Breast epithelium (tissue), 3 donors: ENCODE measurements around the gene DLEC1.

ENCODE experiments used
- CTCF ChIP-seq, 3 donors: fragments of 450-650 bp; IDR thresholded peaks; one replicate each; pipeline ENCODE4 v1.5.1; 2016 to 2017; ENCODE audit warnings: antibody characterized with exemption in 3 of 3, mild to moderate bottlenecking in 3 of 3, moderate library complexity in 3 of 3
- POLR2A ChIP-seq: fragments of 450-650 bp; IDR thresholded peaks from one replicate; pipeline ENCODE4 v1.6.1; 2016; ENCODE audit warnings: antibody characterized with exemption, mild to moderate bottlenecking, moderate library complexity

DNA sequence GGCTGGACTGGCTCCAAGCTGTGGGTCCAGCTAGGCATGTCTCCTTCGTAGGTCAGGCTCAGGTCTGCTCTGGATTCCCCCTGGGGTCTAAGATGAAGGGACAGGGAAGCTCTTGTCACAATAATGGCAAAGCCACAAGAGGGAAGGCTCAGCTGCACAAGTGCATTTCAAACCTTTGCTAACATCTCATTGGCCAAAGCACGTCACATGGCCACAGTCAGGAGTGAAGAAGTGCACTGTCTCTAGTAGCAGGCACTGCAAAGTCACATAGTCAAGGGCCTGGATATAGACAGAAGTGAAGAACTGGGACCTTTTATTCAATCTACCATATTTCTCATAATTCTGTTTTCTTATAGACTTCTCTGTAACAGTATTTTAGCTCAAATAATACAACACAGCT is 20.1 kb downstream of the DLEC1 start:
- TF ChIP-seq CTCF (IDR thresholded peaks at IDR 0.05), result no peak
- TF ChIP-seq POLR2A, result no peak
